GM19397 (cell line): ENCODE results near the gene NOCT.
"Not testable (repeated sequence)": the region's sequence is repeated elsewhere in the genome, so short reads cannot be mapped to it uniquely, and the experiment has no call there.

Experiments used
- ATAC-seq: cut with Tn5 transposase; IDR thresholded peaks from one replicate; pipeline ENCODE4 v1.9.1; 2021; ENCODE audit warnings: mild to moderate bottlenecking, moderate library complexity; ENCODE audit not compliant: unreplicated experiment

NOCT gene

GRCh38 chr4:139009702-139010101, 5.9 kb upstream of the NOCT start:
- ATAC-seq: no peak

- ATAC-seq: no peak
Measured at GRCh38 chr4:139011225-139011950, 4.2 kb upstream of the NOCT start.

DNA sequence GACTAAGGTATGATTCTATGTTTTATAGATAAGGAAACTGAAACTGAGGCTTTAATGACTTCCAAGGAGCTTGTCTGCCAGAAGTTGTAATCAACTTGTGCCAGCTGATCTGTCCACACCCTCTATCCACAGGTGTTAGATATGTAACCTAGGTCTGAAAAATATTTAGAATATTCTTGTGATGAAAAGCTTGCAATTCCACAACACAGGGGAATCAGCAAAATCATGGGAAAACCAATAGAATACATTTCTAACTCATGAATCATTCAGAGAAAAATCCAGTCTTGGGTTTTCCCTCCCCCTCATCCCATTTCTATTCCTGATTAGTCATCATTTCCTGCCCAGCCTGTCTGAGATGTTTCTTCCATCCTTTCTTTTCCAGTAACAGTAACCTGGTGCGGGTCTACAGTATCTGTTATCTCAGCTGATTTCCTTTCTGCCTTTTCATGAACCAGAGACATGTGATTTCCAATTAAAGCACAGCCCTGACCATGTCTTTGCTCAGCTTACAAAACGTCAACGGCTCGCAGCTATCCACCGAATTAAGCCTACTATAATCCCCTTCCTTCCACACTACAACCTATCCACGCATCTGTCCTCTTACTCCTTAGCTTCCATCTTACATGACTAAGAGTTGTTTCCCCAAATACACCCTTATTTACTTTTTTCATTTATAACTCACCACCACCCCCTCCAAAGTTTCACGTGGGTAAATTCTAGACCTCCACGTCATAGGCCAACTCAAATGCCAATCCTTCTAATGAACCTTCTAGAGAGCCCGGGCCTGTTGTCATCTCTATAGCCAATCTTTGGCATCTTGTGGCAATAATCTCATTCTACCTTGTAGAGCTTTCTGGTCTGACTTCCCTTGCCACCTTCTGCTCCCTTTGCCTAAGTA, 961 bp upstream of the NOCT start:
- ATAC-seq: no peak

- peak; percentile 43 for ATAC-seq
Measured at GRCh38 chr4:139015948-139016471, 429 bp downstream of the NOCT start.

DNA sequence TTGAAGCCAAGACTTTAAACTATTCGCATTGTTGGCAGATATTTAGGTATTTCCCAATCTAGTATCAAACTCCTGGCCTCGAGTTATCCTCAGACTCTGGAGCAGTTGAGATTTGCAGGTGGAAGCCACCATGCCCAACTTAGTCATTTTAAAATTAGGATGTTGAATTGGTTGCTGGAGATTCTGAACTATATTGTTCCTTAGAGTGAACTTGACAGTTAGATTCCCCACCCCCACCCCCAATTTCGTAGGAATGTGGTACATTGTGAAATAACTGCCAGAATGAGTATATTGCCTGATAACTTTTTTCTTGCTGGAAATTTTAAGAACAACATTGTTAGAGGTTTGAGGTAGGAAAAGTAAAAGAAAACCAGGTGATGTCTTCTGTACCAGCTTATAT, 2.3 kb downstream of the NOCT start:
- ATAC-seq: no peak

- no peak for ATAC-seq
Measured at GRCh38 chr4:139018501-139018900, 2.9 kb downstream of the NOCT start.

- ATAC-seq: no peak
Measured at GRCh38 chr4:139018971-139019758, 3.6 kb downstream of the NOCT start.

DNA sequence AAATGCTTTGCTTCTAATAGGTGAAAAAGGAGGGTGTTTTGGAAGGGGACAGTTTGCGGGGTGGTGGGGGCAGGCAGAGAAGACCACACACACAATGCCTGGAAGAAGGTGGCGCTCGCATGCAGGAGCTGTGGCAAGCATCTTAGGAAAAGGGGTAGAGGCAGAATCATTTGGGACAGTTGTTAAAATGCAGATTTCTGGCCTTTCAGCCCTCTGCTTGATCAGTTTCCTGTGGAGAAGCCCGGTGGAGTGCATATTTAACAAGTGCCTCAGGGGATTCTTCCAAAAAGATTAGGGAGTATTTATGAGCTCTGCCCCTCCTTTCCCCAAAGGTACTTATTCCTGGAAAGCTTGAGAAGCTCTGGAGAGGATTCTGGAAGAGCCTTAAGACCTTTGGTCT, 4.8 kb downstream of the NOCT start:
- ATAC-seq: no peak

DNA sequence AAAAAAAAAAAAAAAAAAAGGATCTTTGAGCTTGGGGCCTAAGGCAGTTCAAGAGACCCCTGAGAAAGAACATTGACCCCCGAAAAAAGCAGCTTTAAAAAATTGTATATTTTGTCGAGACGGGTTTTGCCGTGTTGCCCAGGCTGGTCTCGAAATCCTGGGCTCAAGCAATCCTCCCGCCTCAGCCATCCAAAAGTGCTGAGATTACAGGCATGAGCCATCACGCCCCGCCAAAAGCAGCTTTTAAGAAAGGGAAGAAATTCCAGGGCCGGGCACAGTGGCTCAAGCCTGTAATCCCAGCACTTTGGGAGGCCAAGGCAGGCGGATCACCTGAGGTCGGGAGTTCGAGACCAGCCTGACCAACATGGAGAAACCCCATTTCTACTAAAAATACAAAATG, 5.5 kb downstream of the NOCT start:
- not testable (repeated sequence) for ATAC-seq

DNA sequence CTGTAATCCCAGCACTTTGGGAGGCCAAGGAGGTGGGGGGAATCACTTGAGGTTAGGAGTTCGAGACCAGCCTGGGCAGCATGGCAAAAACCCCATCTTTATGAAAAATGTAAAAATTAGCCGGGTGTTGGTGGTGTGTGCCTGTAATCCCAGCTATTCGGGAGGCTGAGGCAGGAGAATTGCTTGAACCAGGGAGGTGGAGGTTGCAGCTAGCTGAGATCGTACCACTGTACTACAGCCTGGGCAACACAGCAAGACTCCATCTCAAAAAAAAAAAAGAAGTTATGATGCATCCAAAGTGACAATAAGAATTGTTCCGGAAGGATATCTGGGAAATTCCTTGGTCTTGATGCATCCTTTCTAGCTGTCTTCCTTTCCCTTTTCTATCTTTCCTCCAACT, 7.3 kb downstream of the NOCT start:
- no peak for ATAC-seq

DNA sequence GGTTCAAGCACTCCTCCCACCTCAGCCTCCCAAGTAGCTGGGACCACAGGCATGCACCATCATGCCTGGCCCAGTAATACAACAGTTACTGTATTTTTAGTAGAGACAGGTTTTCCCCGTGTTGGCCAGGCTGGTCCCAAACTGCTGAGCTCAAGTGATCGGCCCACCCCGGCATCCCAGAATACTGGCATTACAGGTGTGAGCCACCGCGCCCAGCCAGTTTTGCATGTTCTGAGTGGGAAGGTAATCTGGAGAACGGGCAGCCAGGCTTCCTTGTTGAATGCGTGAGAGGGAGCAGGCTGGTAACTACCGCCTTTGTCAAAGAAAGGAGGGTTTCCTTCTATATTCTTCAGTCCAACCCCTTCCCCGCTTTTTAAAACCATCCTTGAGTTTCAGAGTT, 9.1 kb downstream of the NOCT start:
- no peak for ATAC-seq

DNA sequence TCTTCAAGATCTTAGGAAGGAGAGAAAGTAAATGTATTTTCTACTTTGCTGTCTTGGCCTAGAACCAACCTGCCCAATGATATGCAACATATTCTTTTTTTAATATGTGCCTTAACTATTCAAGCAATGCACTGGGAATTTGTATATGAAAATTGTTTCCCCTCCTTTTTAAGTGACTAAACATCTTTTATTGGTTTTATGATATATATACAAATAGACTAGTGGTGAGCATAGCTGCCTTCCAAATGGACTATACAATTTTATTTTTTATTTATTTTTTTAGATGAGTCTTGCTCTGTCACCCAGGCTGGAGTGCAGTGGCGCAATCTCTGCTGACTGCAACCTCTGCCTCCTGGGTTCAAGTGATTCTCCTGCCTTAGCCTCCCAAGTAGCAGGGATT, 10.3 kb downstream of the NOCT start:
- no peak for ATAC-seq

DNA sequence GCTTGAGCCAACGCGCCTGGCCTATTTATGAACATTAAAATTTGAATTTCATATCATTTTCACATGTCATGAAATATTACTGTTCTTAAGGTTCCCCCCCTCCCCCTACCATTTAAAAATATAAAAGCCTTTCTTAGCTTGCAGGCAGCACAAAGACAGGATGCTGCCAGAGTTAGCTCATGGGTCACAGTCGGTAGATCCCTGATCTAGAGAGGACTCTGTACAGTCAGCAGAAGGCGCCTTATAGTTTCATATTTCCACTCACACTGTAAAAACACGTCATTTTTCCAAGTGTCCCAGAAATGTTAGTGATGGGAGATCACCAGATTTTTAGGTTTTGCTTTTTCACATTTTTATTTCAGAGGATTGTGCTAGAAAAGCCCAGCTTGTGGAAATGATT, 12.2 kb downstream of the NOCT start:
- no peak for ATAC-seq

DNA sequence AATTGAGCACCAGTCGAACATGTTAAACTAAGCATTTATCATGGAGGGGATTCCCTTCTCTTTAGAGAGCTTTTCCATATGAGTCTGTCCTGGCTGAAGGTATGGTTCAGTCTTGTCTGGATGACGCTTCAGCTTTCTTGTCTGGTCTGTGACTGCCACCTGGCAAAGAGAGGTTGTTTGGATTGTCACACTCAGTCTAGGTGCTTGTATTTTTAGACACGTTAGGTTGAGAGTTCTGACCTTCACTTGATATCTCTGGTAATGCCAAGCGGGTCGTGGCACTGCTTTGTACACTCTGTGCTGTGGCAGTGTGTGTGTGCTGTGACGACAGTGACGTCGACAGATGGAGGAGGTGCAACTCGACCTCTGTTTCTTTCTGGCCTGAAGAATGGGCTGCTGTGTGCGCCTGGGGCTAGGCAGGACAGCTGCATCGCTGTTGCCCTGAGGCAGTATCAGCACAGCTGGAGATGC, 12.6 kb downstream of the NOCT start:
- no peak for ATAC-seq

DNA sequence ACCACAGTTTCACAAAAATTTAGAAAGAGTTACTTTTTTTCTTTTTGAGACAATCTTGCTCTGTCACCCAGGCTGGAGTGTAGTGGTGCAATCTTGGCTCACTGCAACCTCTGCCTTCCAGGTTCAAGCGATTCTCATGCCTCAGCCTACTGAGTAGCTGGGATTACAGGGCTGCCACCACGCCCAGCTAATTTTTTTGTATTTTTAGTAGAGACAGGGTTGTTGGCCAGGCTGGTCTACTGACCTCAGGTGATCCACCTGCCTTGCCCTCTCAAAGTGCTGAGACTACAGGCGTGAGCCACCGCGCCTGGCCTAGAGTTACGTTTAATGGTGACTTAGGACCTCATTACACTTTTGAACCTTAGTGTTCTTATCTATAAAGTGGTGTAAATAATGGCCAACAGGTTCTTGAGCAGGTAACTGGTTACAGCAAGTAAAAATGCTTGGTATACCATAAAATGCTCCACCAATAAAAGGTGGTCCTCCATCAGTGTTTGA, 14.3 kb downstream of the NOCT start:
- not testable (repeated sequence) for ATAC-seq

- ATAC-seq: peak; percentile 69
Measured at GRCh38 chr4:139030614-139031235, 15.1 kb downstream of the NOCT start.

- no peak for ATAC-seq
Measured at GRCh38 chr4:139035650-139036049, 20.1 kb downstream of the NOCT start.

DNA sequence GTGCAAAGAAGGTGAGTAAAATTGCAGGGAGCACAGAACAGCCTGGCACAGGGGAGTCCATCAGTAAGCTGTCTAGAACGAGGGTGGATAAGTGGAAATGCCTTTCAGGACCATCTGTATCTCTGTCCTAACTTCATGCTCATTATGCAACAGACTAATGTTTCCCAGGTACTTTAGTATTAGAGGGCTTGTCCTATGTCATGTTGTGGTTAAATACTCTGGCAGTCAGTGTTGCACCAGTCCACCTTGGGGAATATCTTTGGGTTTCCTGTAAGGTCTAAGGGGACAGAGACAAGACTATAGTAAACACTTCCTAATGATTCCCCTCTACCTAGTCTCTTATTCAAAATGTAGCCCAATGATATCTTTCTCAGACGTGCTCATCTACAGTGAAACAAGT, 21.3 kb downstream of the NOCT start:
- ATAC-seq: no peak

- ATAC-seq: no peak
Measured at GRCh38 chr4:139038874-139039443, 23.4 kb downstream of the NOCT start.

DNA sequence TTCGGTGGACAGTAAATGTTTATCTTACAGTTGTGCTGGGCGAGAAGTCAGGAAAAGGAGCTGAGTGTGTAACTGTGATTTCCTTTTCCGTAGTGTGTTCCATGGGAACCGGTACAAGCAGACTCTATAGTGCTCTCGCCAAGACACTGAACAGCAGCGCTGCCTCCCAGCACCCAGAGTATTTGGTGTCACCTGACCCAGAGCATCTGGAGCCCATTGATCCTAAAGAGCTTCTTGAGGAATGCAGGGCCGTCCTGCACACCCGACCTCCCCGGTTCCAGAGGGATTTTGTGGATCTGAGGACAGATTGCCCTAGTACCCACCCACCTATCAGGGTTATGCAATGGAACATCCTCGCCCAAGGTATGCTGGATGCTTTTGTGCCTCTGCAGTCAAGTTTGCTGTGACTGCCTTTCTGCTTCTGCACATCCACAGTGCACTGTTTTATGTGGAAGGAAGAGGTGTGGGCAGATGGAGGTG, 27.4 kb downstream of the NOCT start:
- no peak for ATAC-seq
